NCI-H526 treated with DMSO at 0.1 percent for 48 hours (cell line): ENCODE results near the gene ATP6V1C2.
"Not testable (repeated sequence)": the region's sequence is repeated elsewhere in the genome, so short reads cannot be mapped to it uniquely, and the experiment has no call there.

Source experiments
- DNase-seq: peaks from one replicate; lab custom pipeline; 2025; lab: John Stamatoyannopoulos, UW

Gene ATP6V1C2

GRCh38 chr2:10768063-10768507 is 46.7 kb downstream of the ATP6V1C2 start:
- no peak for DNase-seq

- DNase-seq: no peak
Measured at GRCh38 chr2:10770956-10771750, 49.7 kb downstream of the ATP6V1C2 start.

GRCh38 chr2:10771786-10772185 is 50.4 kb downstream of the ATP6V1C2 start:
- DNase-seq: no peak

- no peak for DNase-seq
Measured at GRCh38 chr2:10772201-10772867, 50.9 kb downstream of the ATP6V1C2 start.

GRCh38 chr2:10772868-10773215 is 51.4 kb downstream of the ATP6V1C2 start:
- no peak for DNase-seq

GRCh38 chr2:10773821-10774341 is 52.5 kb downstream of the ATP6V1C2 start:
- DNase-seq: no peak

GRCh38 chr2:10774394-10774793 is 53.0 kb downstream of the ATP6V1C2 start:
- no peak for DNase-seq

- DNase-seq: no peak
Measured at GRCh38 chr2:10775021-10775780, 53.8 kb downstream of the ATP6V1C2 start.

GRCh38 chr2:10775831-10776230 is 54.4 kb downstream of the ATP6V1C2 start:
- no peak for DNase-seq

- no peak for DNase-seq
Measured at GRCh38 chr2:10776231-10776977, 55.0 kb downstream of the ATP6V1C2 start.

GRCh38 chr2:10777111-10777841 is 55.8 kb downstream of the ATP6V1C2 start:
- DNase-seq: no peak

GRCh38 chr2:10777842-10778723 is 56.7 kb downstream of the ATP6V1C2 start:
- DNase-seq: no peak

- DNase-seq: no peak
Measured at GRCh38 chr2:10778724-10779115, 57.3 kb downstream of the ATP6V1C2 start.

GRCh38 chr2:10779776-10780490 is 58.5 kb downstream of the ATP6V1C2 start:
- no peak for DNase-seq

- no peak for DNase-seq
Measured at GRCh38 chr2:10780491-10780820, 59.0 kb downstream of the ATP6V1C2 start.

GRCh38 chr2:10780821-10781220 is 59.4 kb downstream of the ATP6V1C2 start:
- DNase-seq: not testable (repeated sequence)

GRCh38 chr2:10781746-10782145 is 60.3 kb downstream of the ATP6V1C2 start:
- DNase-seq: no peak

GRCh38 chr2:10783421-10783820 is 62.0 kb downstream of the ATP6V1C2 start:
- no peak for DNase-seq

- DNase-seq: no peak
Measured at GRCh38 chr2:10784719-10785118, 63.3 kb downstream of the ATP6V1C2 start.

- no peak for DNase-seq
Measured at GRCh38 chr2:10785260-10785659, 63.8 kb downstream of the ATP6V1C2 start.
